G401.6 (cell line): ENCODE measurements around the gene THUMPD3.

Source experiments
- FAIRE-seq: peaks from 2 replicates; lab custom pipeline; 2012; peaks lifted over from hg19 to GRCh38; lab: Jason Lieb, UNC

Gene THUMPD3

GRCh38 chr3:9361691-9362388, 1.0 kb upstream of the THUMPD3 start:
- no peak for FAIRE-seq

- FAIRE-seq: no peak
Measured at GRCh38 chr3:9369508-9369907, 6.7 kb downstream of the THUMPD3 start.

- FAIRE-seq: no peak
Measured at GRCh38 chr3:9373465-9373864, 10.6 kb downstream of the THUMPD3 start.

GRCh38 chr3:9377981-9378380, 15.1 kb downstream of the THUMPD3 start:
- no peak for FAIRE-seq

- no peak for FAIRE-seq
Measured at GRCh38 chr3:9379327-9379726, 16.5 kb downstream of the THUMPD3 start.

GRCh38 chr3:9380014-9380413, 17.2 kb downstream of the THUMPD3 start:
- no peak for FAIRE-seq

GRCh38 chr3:9384141-9384828, 21.4 kb downstream of the THUMPD3 start:
- FAIRE-seq: peak; percentile 70

- peak; percentile 76 for FAIRE-seq
Measured at GRCh38 chr3:9385187-9386077, 22.6 kb downstream of the THUMPD3 start.

GRCh38 chr3:9386078-9386459, 23.2 kb downstream of the THUMPD3 start:
- no peak for FAIRE-seq

GRCh38 chr3:9386501-9387321, 23.9 kb downstream of the THUMPD3 start:
- no peak for FAIRE-seq

- no peak for FAIRE-seq
Measured at GRCh38 chr3:9387322-9387655, 24.4 kb downstream of the THUMPD3 start.

GRCh38 chr3:9388142-9388541, 25.3 kb downstream of the THUMPD3 start:
- FAIRE-seq: no peak

- FAIRE-seq: no peak
Measured at GRCh38 chr3:9388562-9389272, 25.9 kb downstream of the THUMPD3 start.

GRCh38 chr3:9390265-9390888, 27.5 kb downstream of the THUMPD3 start:
- no peak for FAIRE-seq

GRCh38 chr3:9392041-9392440, 29.2 kb downstream of the THUMPD3 start:
- FAIRE-seq: no peak

GRCh38 chr3:9395570-9396300, 32.9 kb downstream of the THUMPD3 start:
- FAIRE-seq: no peak

GRCh38 chr3:9396301-9396631, 33.4 kb downstream of the THUMPD3 start:
- FAIRE-seq: peak; percentile 94

GRCh38 chr3:9396632-9397331, 33.9 kb downstream of the THUMPD3 start:
- FAIRE-seq: peak; percentile 96

- FAIRE-seq: no peak
Measured at GRCh38 chr3:9397332-9397905, 34.6 kb downstream of the THUMPD3 start, which contains the start of gene SETD5. Gene SETD5, plus strand, starts transcription at chr3:9397615. Its CDS starts 31,324 bp downstream, at chr3:9428939.
